Testis (tissue), 2 donors: ENCODE results near the gene REXO4.

Source experiments
- CTCF ChIP-seq, 3 experiments: fragments of 450-650 bp in 2 of 3; fragments of 200-600 bp in 1 of 3; sonication (generic) in 1 of 3; IDR thresholded peaks; one replicate each; pipeline ENCODE4 v1.5.1; 2016 to 2019; ENCODE audit warnings: antibody characterized with exemption in 3 of 3, mild to moderate bottlenecking in 2 of 3, moderate library complexity in 1 of 3
- POLR2A ChIP-seq: fragments of 450-650 bp; IDR thresholded peaks from one replicate; pipeline ENCODE4 v1.6.1; 2017; ENCODE audit warnings: antibody characterized with exemption, mild to moderate bottlenecking, moderate library complexity

- peak in 1 of 3 experiments; percentile 23 for TF ChIP-seq CTCF (IDR thresholded peaks at IDR 0.05)
- peak; percentile 67 for TF ChIP-seq POLR2A
These were observed 41.8 kb downstream of the REXO4 start, which contains the start of the genes STKLD1 and SURF4 for GRCh38 chr9:133375724-133376654.
